Kidney capillary endothelial cell (primary cell): ENCODE results near the gene SRXN1.
A peak's percentile ranks its signal among the peaks of the same experiment; 100 is the strongest.

Experiments used
- DNase-seq: peaks from one replicate; pipeline ENCODE4 v3.0.0-alpha.2; 2018; ENCODE audit warnings: low spot score

SRXN1 gene

GRCh38 chr20:635893-636338, 17.1 kb downstream of the SRXN1 start:
- no peak for DNase-seq

- no peak for DNase-seq
Observed at GRCh38 chr20:635028-635892, 17.7 kb downstream of the SRXN1 start.

- DNase-seq = no peak
Observed at GRCh38 chr20:634148-634925, 18.7 kb downstream of the SRXN1 start.

- DNase-seq = no peak
Observed at GRCh38 chr20:631101-631500, 21.9 kb downstream of the SRXN1 start.

GRCh38 chr20:626579-626978, 26.4 kb downstream of the SRXN1 start:
- no peak for DNase-seq

GRCh38 chr20:625360-625932, 27.6 kb downstream of the SRXN1 start:
- peak; percentile 82 for DNase-seq

- DNase-seq = no peak
Observed at GRCh38 chr20:623704-624103, 29.3 kb downstream of the SRXN1 start.

- no peak for DNase-seq
Observed at GRCh38 chr20:623021-623420, 30.0 kb downstream of the SRXN1 start.

- no peak for DNase-seq
Observed at GRCh38 chr20:622161-622560, 30.8 kb downstream of the SRXN1 start.

GRCh38 chr20:621125-621756, 31.8 kb downstream of the SRXN1 start:
- peak; percentile 92 for DNase-seq

GRCh38 chr20:620246-620645, 32.8 kb downstream of the SRXN1 start:
- DNase-seq = no peak

GRCh38 chr20:618980-619379, 34.0 kb downstream of the SRXN1 start:
- no peak for DNase-seq

GRCh38 chr20:617934-618690, 34.9 kb downstream of the SRXN1 start:
- no peak for DNase-seq

GRCh38 chr20:615514-615913, 37.5 kb downstream of the SRXN1 start:
- DNase-seq = no peak

- DNase-seq = peak; percentile 12
Observed at GRCh38 chr20:611843-612185, 41.2 kb downstream of the SRXN1 start.

GRCh38 chr20:611047-611842, 41.8 kb downstream of the SRXN1 start:
- DNase-seq = peak; percentile 11

- peak; percentile 76 for DNase-seq
Observed at GRCh38 chr20:610130-611046, 42.6 kb downstream of the SRXN1 start, which contains the start of gene TCF15. TSS of gene TCF15 (minus strand) at chr20:610309. CDS start at chr20:610237, 72 bp downstream.

- no peak for DNase-seq
Observed at GRCh38 chr20:609371-609964, 43.5 kb downstream of the SRXN1 start.

GRCh38 chr20:608970-609369, 44.0 kb downstream of the SRXN1 start:
- DNase-seq = no peak
